Activated T-cell treated with anti-CD3 and anti-CD28 coated beads, Interleukin-2, amount 50 U/mL, for 24 hours (primary cell): ENCODE results near the gene MMP24.
"Not testable (repeated sequence)": the region's sequence is repeated elsewhere in the genome, so short reads cannot be mapped to it uniquely, and the experiment has no call there.

ENCODE experiments used
- DNase-seq: peaks from one replicate; pipeline ENCODE4 v3.0.0-alpha.2; 2020
- H3K27ac Mint-ChIP-seq: 2 replicates; pipeline ENCODE4 v1.8.0; 2020; ENCODE audit warnings: mild to moderate bottlenecking, mixed read lengths
- H3K27me3 Mint-ChIP-seq: 2 replicates; pipeline ENCODE4 v1.8.0; 2020; ENCODE audit warnings: mixed read lengths
- H3K36me3 Mint-ChIP-seq: 2 replicates; pipeline ENCODE4 v1.8.0; 2020; ENCODE audit warnings: low read depth, mixed read lengths
- H3K4me1 Mint-ChIP-seq: 2 replicates; pipeline ENCODE4 v1.8.0; 2020; ENCODE audit warnings: low read depth, mixed read lengths
- H3K4me3 Mint-ChIP-seq: 2 replicates; pipeline ENCODE4 v1.8.0; 2020; ENCODE audit warnings: mild to moderate bottlenecking, moderate library complexity, mixed read lengths
- H3K9me3 Mint-ChIP-seq: 2 replicates; pipeline ENCODE4 v1.8.0; 2020; ENCODE audit warnings: mixed read lengths

Gene MMP24

GRCh38 chr20:35307666-35308653 is 81.5 kb downstream of the MMP24 start:
- Mint-ChIP-seq H3K4me3 (no peak overlapping the region), H3K9me3 (no peaks in the 10 kb centered on the region), H3K27ac (peak overlapping the region; percentile 71), H3K27me3 (no peaks in the 10 kb centered on the region), H3K4me1 (peaks cover 87% of the 10 kb centered on the region), H3K36me3 (peaks cover 50% of the 10 kb centered on the region)
- peak; percentile 24 for DNase-seq

GRCh38 chr20:35311409-35311808 is 84.9 kb downstream of the MMP24 start:
- H3K36me3 Mint-ChIP-seq = peaks cover 53% of the 10 kb centered on the region
- H3K27me3 Mint-ChIP-seq = no peaks in the 10 kb centered on the region
- peak; percentile 72 for DNase-seq
- peak overlapping the region; percentile 88 for H3K27ac Mint-ChIP-seq
- H3K4me3 Mint-ChIP-seq = peak overlapping the region; percentile 45
- H3K4me1 Mint-ChIP-seq = peaks cover 79% of the 10 kb centered on the region
- H3K9me3 Mint-ChIP-seq = no peaks in the 10 kb centered on the region

GRCh38 chr20:35311822-35312221 is 85.3 kb downstream of the MMP24 start:
- Mint-ChIP-seq H3K27ac (peak overlapping the region; percentile 88), H3K36me3 (peaks cover 49% of the 10 kb centered on the region), H3K27me3 (no peaks in the 10 kb centered on the region), H3K4me1 (peaks cover 75% of the 10 kb centered on the region), H3K4me3 (peak overlapping the region; percentile 45), H3K9me3 (no peaks in the 10 kb centered on the region)
- peak; percentile 20 for DNase-seq

GRCh38 chr20:35312318-35312717 is 85.8 kb downstream of the MMP24 start:
- peak overlapping the region; percentile 88 for H3K27ac Mint-ChIP-seq
- no peaks in the 10 kb centered on the region for H3K27me3 Mint-ChIP-seq
- peak overlapping the region; percentile 45 for H3K4me3 Mint-ChIP-seq
- peak; percentile 13 for DNase-seq
- no peaks in the 10 kb centered on the region for H3K9me3 Mint-ChIP-seq
- peaks cover 70% of the 10 kb centered on the region for H3K4me1 Mint-ChIP-seq
- H3K36me3 Mint-ChIP-seq = peaks cover 49% of the 10 kb centered on the region

- DNase-seq = no peak
- Mint-ChIP-seq H3K4me3 (no peak overlapping the region), H3K9me3 (no peaks in the 10 kb centered on the region), H3K27ac (peak overlapping the region; percentile 83), H3K4me1 (peaks cover 71% of the 10 kb centered on the region), H3K36me3 (peaks cover 38% of the 10 kb centered on the region), H3K27me3 (no peaks in the 10 kb centered on the region)
Observed at GRCh38 chr20:35314816-35315631, 88.5 kb downstream of the MMP24 start.

- peaks cover 41% of the 10 kb centered on the region for H3K36me3 Mint-ChIP-seq
- not testable (repeated sequence) for H3K4me3 Mint-ChIP-seq, H3K9me3 Mint-ChIP-seq, H3K27me3 Mint-ChIP-seq, DNase-seq
- peaks cover 74% of the 10 kb centered on the region for H3K4me1 Mint-ChIP-seq
- peak overlapping the region; percentile 83 for H3K27ac Mint-ChIP-seq
Observed at GRCh38 chr20:35315632-35316020, 89.1 kb downstream of the MMP24 start.

- Mint-ChIP-seq H3K4me3 (no peak overlapping the region), H3K27me3 (no peaks in the 10 kb centered on the region), H3K27ac (peak overlapping the region; percentile 73), H3K4me1 (peaks cover 71% of the 10 kb centered on the region), H3K9me3 (no peaks in the 10 kb centered on the region), H3K36me3 (peaks cover 41% of the 10 kb centered on the region)
- DNase-seq = no peak
Observed at GRCh38 chr20:35316086-35316485, 89.6 kb downstream of the MMP24 start.

- peaks cover 56% of the 10 kb centered on the region for H3K4me1 Mint-ChIP-seq
Observed at GRCh38 chr20:35317416-35318210, 91.1 kb downstream of the MMP24 start.

GRCh38 chr20:35318502-35319157 is 92.1 kb downstream of the MMP24 start:
- no peak for DNase-seq
- Mint-ChIP-seq H3K27me3 (no peaks in the 10 kb centered on the region), H3K9me3 (no peaks in the 10 kb centered on the region), H3K27ac (peak overlapping the region; percentile 71), H3K4me3 (no peak overlapping the region), H3K36me3 (peaks cover 35% of the 10 kb centered on the region), H3K4me1 (peaks cover 59% of the 10 kb centered on the region)

More at GRCh38 chr20:35317416-35318210, 91.1 kb downstream of the MMP24 start:
- DNase-seq = no peak
- no peak overlapping the region for H3K4me3 Mint-ChIP-seq
- H3K36me3 Mint-ChIP-seq = peaks cover 36% of the 10 kb centered on the region
- peak overlapping the region; percentile 27 for H3K27ac Mint-ChIP-seq
- H3K9me3 Mint-ChIP-seq = no peaks in the 10 kb centered on the region
- no peaks in the 10 kb centered on the region for H3K27me3 Mint-ChIP-seq

GRCh38 chr20:35319192-35319870 is 92.8 kb downstream of the MMP24 start:
- Mint-ChIP-seq H3K4me3 (no peak overlapping the region), H3K27me3 (no peaks in the 10 kb centered on the region), H3K27ac (no peak overlapping the region), H3K36me3 (peaks cover 30% of the 10 kb centered on the region), H3K4me1 (peaks cover 56% of the 10 kb centered on the region), H3K9me3 (no peaks in the 10 kb centered on the region)
- no peak for DNase-seq

GRCh38 chr20:35319871-35320197 is 93.3 kb downstream of the MMP24 start:
- peak overlapping the region; percentile 12 for H3K27ac Mint-ChIP-seq
- no peaks in the 10 kb centered on the region for H3K27me3 Mint-ChIP-seq
- no peak for DNase-seq
- peaks cover 30% of the 10 kb centered on the region for H3K36me3 Mint-ChIP-seq
- peaks cover 51% of the 10 kb centered on the region for H3K4me1 Mint-ChIP-seq
- H3K4me3 Mint-ChIP-seq = no peak overlapping the region
- no peaks in the 10 kb centered on the region for H3K9me3 Mint-ChIP-seq

- DNase-seq = no peak
Observed at GRCh38 chr20:35320396-35321126, 94.1 kb downstream of the MMP24 start.

GRCh38 chr20:35325401-35325800 is 98.9 kb downstream of the MMP24 start:
- Mint-ChIP-seq H3K36me3 (peaks cover 35% of the 10 kb centered on the region), H3K9me3 (no peaks in the 10 kb centered on the region), H3K4me3 (no peak overlapping the region), H3K27ac (no peak overlapping the region), H3K4me1 (peaks cover 58% of the 10 kb centered on the region), H3K27me3 (no peaks in the 10 kb centered on the region)
- DNase-seq = no peak

More at GRCh38 chr20:35320396-35321126, 94.1 kb downstream of the MMP24 start:
- no peak overlapping the region for H3K4me3 Mint-ChIP-seq
- peaks cover 47% of the 10 kb centered on the region for H3K4me1 Mint-ChIP-seq
- no peak overlapping the region for H3K27ac Mint-ChIP-seq
- no peaks in the 10 kb centered on the region for H3K27me3 Mint-ChIP-seq
- peaks cover 29% of the 10 kb centered on the region for H3K36me3 Mint-ChIP-seq
- no peaks in the 10 kb centered on the region for H3K9me3 Mint-ChIP-seq
